Uterus (tissue), 4 donors: Measurements from ENCODE around the gene BARHL1. TPM values are rescaled to one million over a fixed set of nuclear protein-coding genes. Genes with fewer than 3 reads are reported as not detected.

Experiments
- DNase-seq, 2 donors: peaks; one replicate each; pipeline ENCODE4 v3.0.0-alpha.2; 2019 to 2020
- H3K27ac ChIP-seq, 2 donors: fragments of 200-600 bp; sonication (generic); 1 replicate in 1 of 2; 2 replicates in 1 of 2; pipeline ENCODE4 v1.5.1; 2016 to 2018
- H3K27me3 ChIP-seq, 2 donors: fragments of 200-600 bp; sonication (generic); one replicate each; pipeline ENCODE4 v1.5.1; 2018 to 2019; ENCODE audit warnings: control low read depth in 1 of 2
- H3K36me3 ChIP-seq, 2 donors: fragments of 200-600 bp; sonication (generic); one replicate each; pipeline ENCODE4 v1.5.1; 2019; ENCODE audit warnings: control low read depth in 1 of 2
- H3K4me1 ChIP-seq, 2 donors: fragments of 200-600 bp; sonication (generic); one replicate each; pipeline ENCODE4 v1.5.1; 2018 to 2019; ENCODE audit warnings: control low read depth in 1 of 2
- H3K4me3 ChIP-seq, 2 donors: fragments of 200-600 bp; sonication (generic); 1 replicate in 1 of 2; 2 replicates in 1 of 2; pipeline ENCODE4 v1.5.1; 2018 to 2019; ENCODE audit warnings: mild to moderate bottlenecking in 1 of 2
- H3K9me3 ChIP-seq, 2 donors: fragments of 200-600 bp; sonication (generic); one replicate each; pipeline ENCODE4 v1.5.1; 2019; ENCODE audit warnings: control low read depth in 1 of 2
- POLR2A ChIP-seq, 2 donors: fragments of 450-650 bp; IDR thresholded peaks; one replicate each; pipeline ENCODE4 v1.6.1; 2016; ENCODE audit warnings: antibody characterized with exemption in 2 of 2, mild to moderate bottlenecking in 1 of 2, moderate library complexity in 1 of 2
- intact Hi-C: fragments of 100-400 bp; cut with DNase I; formaldehyde crosslinking; loops from one replicate; pipeline ENCODE4 v1.15.1; 2023; ENCODE audit warnings: low total_unique reads
- total RNA-seq, 4 donors: library from RNA; depleted of rRNA in 3 of 4; stranded (reverse); fragments of >200 nt in 3 of 4; gene quantifications; one replicate each; pipeline versions ENCODE4 v1.1.0 to v1.2.4, GENCODE V29; 2014 to 2023
- TF ChIP-seq, protein P1 (sequence below), 4 experiments: fragments of 200-600 bp in 2 of 4; fragments of 450-650 bp in 2 of 4; sonication (generic) in 2 of 4; IDR thresholded peaks; one replicate each; pipeline ENCODE4 v1.5.1; 2016 to 2019; ENCODE audit warnings: antibody characterized with exemption in 4 of 4, mild to moderate bottlenecking in 2 of 4, moderate library complexity in 1 of 4
- donor health status: DM: yes; HTN: yes; CAD: no.

The BARHL1 gene
- total RNA-seq, 4 donors from 2014 or later = not detected

DNA sequence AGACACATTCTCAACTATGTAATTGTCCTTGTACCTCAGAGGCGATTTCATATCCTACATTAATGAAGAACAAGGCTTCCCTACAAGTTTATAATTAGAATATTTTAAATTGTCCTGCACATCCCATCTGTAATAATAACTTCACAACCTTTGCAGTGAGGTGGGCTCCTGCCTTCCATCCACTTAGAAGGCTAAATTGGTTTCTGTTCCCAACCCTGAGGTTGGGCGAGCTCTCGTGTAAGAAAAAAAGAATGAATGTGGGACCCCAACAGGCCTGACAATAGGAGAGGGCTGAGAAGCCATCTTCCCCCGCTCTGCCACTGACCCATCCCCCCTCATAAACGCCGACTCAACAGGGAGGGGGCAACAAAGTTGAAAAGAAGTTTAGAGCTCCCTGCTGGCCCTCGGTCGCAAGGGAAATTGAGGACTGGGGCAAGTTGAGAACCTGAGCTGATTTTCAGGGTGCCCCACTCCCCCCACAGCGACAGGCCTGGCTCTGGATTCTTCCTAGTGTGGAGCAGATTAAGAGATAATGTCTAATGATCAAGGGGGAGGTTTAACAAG is 9.4 kb downstream of the BARHL1 start:
- TF ChIP-seq POLR2A (IDR thresholded peaks at IDR 0.05) = no peak
- TF ChIP-seq, protein P1, sequence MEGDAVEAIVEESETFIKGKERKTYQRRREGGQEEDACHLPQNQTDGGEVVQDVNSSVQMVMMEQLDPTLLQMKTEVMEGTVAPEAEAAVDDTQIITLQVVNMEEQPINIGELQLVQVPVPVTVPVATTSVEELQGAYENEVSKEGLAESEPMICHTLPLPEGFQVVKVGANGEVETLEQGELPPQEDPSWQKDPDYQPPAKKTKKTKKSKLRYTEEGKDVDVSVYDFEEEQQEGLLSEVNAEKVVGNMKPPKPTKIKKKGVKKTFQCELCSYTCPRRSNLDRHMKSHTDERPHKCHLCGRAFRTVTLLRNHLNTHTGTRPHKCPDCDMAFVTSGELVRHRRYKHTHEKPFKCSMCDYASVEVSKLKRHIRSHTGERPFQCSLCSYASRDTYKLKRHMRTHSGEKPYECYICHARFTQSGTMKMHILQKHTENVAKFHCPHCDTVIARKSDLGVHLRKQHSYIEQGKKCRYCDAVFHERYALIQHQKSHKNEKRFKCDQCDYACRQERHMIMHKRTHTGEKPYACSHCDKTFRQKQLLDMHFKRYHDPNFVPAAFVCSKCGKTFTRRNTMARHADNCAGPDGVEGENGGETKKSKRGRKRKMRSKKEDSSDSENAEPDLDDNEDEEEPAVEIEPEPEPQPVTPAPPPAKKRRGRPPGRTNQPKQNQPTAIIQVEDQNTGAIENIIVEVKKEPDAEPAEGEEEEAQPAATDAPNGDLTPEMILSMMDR (IDR thresholded peaks at IDR 0.05) = no peak
- H3K36me3 ChIP-seq = no peaks in the 10 kb centered on the region
- peaks cover 0 to 31% of the 10 kb centered on the region in 2 donors for H3K27me3 ChIP-seq
- no peak overlapping the region for H3K4me3 ChIP-seq
- no peak for DNase-seq
- no peak overlapping the region for H3K27ac ChIP-seq
- intact Hi-C loops = no loop called here
- no peaks in the 10 kb centered on the region for H3K9me3 ChIP-seq
- no peaks in the 10 kb centered on the region for H3K4me1 ChIP-seq

DNA sequence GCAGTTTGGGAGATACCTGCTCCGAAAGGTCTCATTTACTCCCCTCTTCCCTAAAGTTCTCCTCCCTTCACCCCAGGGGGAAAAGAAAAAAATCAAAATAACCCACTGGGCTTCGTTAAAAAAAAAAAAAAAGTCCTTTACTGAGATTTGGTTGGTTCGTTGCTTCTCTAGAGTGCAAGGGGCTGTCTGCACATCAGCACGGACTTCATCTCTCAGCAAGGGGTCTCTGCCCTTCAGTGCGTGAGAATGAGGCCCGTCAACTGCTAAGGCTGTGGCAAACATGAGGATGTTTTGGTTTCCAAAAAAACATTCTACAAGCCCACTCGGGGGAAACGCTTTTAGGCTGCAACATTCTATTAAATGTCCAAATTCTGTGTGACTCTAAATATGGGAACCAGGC is 10.0 kb downstream of the BARHL1 start:
- no peak for DNase-seq

DNA sequence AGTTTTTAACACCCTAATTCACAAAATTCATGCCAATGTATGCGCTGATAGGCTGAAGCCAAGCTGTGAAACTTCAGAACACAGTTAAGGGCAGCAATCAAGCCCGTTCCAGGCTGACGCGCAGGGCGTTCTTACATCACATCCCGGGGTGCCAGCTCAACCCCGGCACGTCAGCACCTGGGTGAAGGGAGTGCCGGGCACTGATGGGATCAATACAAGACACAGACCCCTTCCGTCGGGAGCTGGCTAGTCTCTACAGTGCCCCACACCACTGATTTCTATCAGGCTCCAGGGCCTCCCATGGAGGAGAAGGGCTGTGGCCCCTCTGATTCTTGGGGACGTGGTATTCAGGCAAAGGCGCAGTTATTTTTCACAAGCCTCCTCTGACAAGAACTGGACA is 12.0 kb downstream of the BARHL1 start:
- no peak for DNase-seq
- H3K36me3 ChIP-seq = no peaks in the 10 kb centered on the region

More for the DNA sequence above, 10.0 kb downstream of the BARHL1 start:
- Histone ChIP-seq H3K9me3 (no peaks in the 10 kb centered on the region), H3K4me1 (no peaks in the 10 kb centered on the region), H3K36me3 (no peaks in the 10 kb centered on the region), H3K27ac (no peak overlapping the region), H3K4me3 (no peak overlapping the region), H3K27me3 (peaks cover 0 to 25% of the 10 kb centered on the region in 2 donors)
- intact Hi-C loops = no loop called here
- TF ChIP-seq, protein P1 (IDR thresholded peaks at IDR 0.05) = no peak
- no peak for TF ChIP-seq POLR2A (IDR thresholded peaks at IDR 0.05)

DNA sequence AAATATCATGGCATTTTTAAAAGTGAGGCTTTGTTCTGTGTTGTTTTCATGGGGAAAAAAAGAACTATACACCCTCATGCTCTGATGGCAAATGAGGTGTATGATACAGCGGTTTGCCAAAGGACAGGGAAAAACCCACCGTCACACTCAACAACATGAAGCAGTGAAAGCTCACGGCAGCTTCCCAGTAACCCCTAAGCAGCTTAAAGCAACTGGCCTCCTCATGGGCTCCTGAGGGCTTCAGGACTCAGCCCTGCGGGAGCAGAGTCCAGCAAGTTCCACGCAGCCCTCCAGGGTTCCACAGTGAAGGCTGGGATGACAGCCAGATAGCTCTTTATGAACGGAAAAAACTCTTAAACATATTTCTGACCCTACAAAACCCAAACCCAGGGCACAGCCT is 12.9 kb downstream of the BARHL1 start:
- no peak overlapping the region for H3K27ac ChIP-seq
- TF ChIP-seq, protein P1 (IDR thresholded peaks at IDR 0.05) = no peak
- no peak for TF ChIP-seq POLR2A (IDR thresholded peaks at IDR 0.05)
- H3K4me3 ChIP-seq = no peak overlapping the region
- H3K27me3 ChIP-seq = no peaks in the 10 kb centered on the region
- H3K9me3 ChIP-seq = no peaks in the 10 kb centered on the region
- H3K36me3 ChIP-seq = no peaks in the 10 kb centered on the region
- intact Hi-C loops = no loop called here
- H3K4me1 ChIP-seq = no peaks in the 10 kb centered on the region
- no peak for DNase-seq

More for the DNA sequence above, 12.0 kb downstream of the BARHL1 start:
- intact Hi-C loops = no loop called here
- H3K27me3 ChIP-seq = peaks cover 0 to 7% of the 10 kb centered on the region in 2 donors
- H3K4me1 ChIP-seq = no peaks in the 10 kb centered on the region
- H3K27ac ChIP-seq = no peak overlapping the region
- TF ChIP-seq, protein P1 (IDR thresholded peaks at IDR 0.05) = no peak
- no peak for TF ChIP-seq POLR2A (IDR thresholded peaks at IDR 0.05)
- no peaks in the 10 kb centered on the region for H3K9me3 ChIP-seq
- H3K4me3 ChIP-seq = no peak overlapping the region

DNA sequence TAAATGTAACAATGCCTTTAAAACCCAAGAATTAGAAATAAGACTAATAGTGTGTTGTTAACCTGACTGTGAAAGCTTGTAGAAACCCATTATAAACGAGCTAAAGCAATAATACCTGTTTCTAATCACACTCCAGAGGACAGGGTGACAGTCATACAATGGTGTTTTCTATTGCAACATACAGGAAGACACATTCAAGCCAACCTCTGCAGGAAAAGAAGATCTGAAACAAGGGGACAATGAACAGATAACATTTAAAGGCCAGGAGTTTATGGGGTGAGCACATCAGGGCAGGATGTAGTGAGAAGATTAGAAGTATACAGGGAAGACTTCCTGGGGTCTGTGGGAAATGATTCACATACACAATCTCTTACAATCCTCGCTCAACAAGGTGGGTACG is 13.8 kb downstream of the BARHL1 start:
- Histone ChIP-seq H3K36me3 (no peaks in the 10 kb centered on the region), H3K27me3 (no peaks in the 10 kb centered on the region), H3K4me3 (no peak overlapping the region), H3K4me1 (no peaks in the 10 kb centered on the region), H3K27ac (no peak overlapping the region), H3K9me3 (no peaks in the 10 kb centered on the region)
- intact Hi-C loops = no loop called here
- TF ChIP-seq, protein P1 (IDR thresholded peaks at IDR 0.05) = no peak
- TF ChIP-seq POLR2A (IDR thresholded peaks at IDR 0.05) = no peak
- no peak for DNase-seq
